ENCODE data around the gene PELI1.
"Not testable (repeated sequence)": the region's sequence is repeated elsewhere in the genome, so short reads cannot be mapped to it uniquely, and the experiment has no call there.

Gene PELI1

GRCh38 chr2:64079688-64080087, 64.5 kb downstream of the PELI1 start:
- not testable (repeated sequence) for DNase-seq

GRCh38 chr2:64076828-64077227, 67.4 kb downstream of the PELI1 start:
- DNase-seq: not testable (repeated sequence)

GRCh38 chr2:64074616-64075015, 69.6 kb downstream of the PELI1 start:
- not testable (repeated sequence) for DNase-seq

GRCh38 chr2:64067326-64067725, 76.9 kb downstream of the PELI1 start:
- DNase-seq: no peak

GRCh38 chr2:64065516-64065915, 78.7 kb downstream of the PELI1 start:
- no peak for DNase-seq

- no peak for DNase-seq
Measured at GRCh38 chr2:64063924-64064331, 80.3 kb downstream of the PELI1 start.

- DNase-seq: no peak
Measured at GRCh38 chr2:64063454-64063853, 80.8 kb downstream of the PELI1 start.

GRCh38 chr2:64062840-64063239, 81.4 kb downstream of the PELI1 start:
- no peak for DNase-seq

GRCh38 chr2:64059270-64059669, 85.0 kb downstream of the PELI1 start:
- DNase-seq: no peak

- DNase-seq: no peak
Measured at GRCh38 chr2:64056021-64056420, 88.2 kb downstream of the PELI1 start.

- DNase-seq: no peak
Measured at GRCh38 chr2:64054161-64054915, 89.9 kb downstream of the PELI1 start.

GRCh38 chr2:64052463-64053241, 91.6 kb downstream of the PELI1 start:
- no peak for DNase-seq

- peak; percentile 60 to 75 for DNase-seq
Measured at GRCh38 chr2:64049633-64050220, 94.5 kb downstream of the PELI1 start.

- no peak for DNase-seq
Measured at GRCh38 chr2:64045938-64046337, 98.3 kb downstream of the PELI1 start.

All from activated CD4-positive, alpha-beta T cell treated with anti-CD3 and anti-CD28 coated beads, Interleukin-2, amount 50 U/mL, for 48 hours (primary cell).